Mesothelial cell of epicardium (in vitro differentiated cells): Measurements from ENCODE around the gene WRAP73. TPM values are rescaled to one million over a fixed set of nuclear protein-coding genes. Genes with fewer than 3 reads are reported as not detected.

Source experiments
- DNase-seq, 2 experiments: peaks; one replicate each; pipeline ENCODE4 v3.0.0; 2021; ENCODE audit warnings: low spot score in 2 of 2; ENCODE audit not compliant: unreplicated experiment in 2 of 2
- H3K27ac Mint-ChIP-seq: 2 replicates; pipeline ENCODE4 v1.8.0; 2021; ENCODE audit warnings: mixed read lengths
- H3K27me3 Mint-ChIP-seq: 2 replicates; pipeline ENCODE4 v1.8.0; 2021; ENCODE audit warnings: low read depth, mixed read lengths
- H3K36me3 Mint-ChIP-seq: 2 replicates; pipeline ENCODE4 v1.8.0; 2021; ENCODE audit warnings: mixed read lengths
- H3K4me1 Mint-ChIP-seq: 2 replicates; pipeline ENCODE4 v1.8.0; 2021; ENCODE audit warnings: mixed read lengths
- H3K4me3 Mint-ChIP-seq: 2 replicates; pipeline ENCODE4 v1.8.0; 2021; ENCODE audit warnings: mild to moderate bottlenecking, moderate library complexity, mixed read lengths
- H3K9me3 Mint-ChIP-seq: 2 replicates; pipeline ENCODE4 v1.8.0; 2021; ENCODE audit warnings: mixed read lengths
- CTCF ChIP-seq: fragments of 200-600 bp; sonication (generic); IDR thresholded peaks from one replicate; pipeline ENCODE4 v1.5.0; 2021; ENCODE audit warnings: antibody characterized with exemption; ENCODE audit not compliant: unreplicated experiment
- total RNA-seq: library from RNA; stranded (reverse); gene quantifications from 3 replicates; pipeline ENCODE4 v1.2.1, GENCODE V29; 2021

The WRAP73 gene
- total RNA-seq, 1 donor from 2014 or later, result 20.8 TPM

DNA sequence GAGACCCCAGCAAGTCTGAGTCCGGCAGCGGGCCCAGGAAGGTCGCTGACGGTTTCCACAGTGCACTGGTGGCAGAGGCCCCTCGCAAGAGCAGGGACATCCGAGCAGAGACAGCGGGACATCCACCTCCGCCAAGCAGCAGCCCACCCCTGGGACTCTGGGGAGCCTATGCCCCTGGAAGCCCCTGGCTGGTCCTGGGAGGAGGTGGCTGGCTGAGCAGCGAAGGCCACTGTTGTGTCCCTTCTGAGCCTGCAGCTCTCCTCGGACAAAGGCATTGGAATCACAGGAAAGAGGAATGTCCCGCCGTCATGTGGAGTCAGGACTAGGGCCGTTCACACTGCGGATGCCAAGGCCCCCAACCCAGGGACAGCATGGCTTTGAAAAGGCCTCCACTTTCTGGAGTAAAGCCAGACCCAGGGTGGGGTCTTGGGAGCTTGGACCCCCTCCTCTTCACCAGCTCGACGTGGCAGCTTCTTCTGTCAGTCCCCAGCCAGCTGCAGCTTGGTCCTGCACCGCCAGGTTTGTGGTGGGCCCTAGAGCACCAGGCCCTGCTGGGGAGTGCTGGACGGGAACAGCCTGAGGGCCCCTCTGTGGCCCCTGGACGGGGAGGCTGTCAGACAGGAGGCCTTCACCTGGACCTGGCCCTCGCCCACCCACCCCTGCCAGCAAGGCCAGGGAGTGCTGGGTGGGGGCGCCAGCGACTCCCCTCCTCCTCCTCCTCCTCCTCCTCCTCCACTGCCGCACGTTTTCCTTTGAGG, 40.0 kb downstream of the WRAP73 start:
- no peaks in the 10 kb centered on the region for H3K27me3 Mint-ChIP-seq
- H3K9me3 Mint-ChIP-seq, result no peaks in the 10 kb centered on the region
- no peak for TF ChIP-seq CTCF
- no peak for DNase-seq
- H3K4me3 Mint-ChIP-seq, result peak overlapping the region; percentile 92
- H3K4me1 Mint-ChIP-seq, result peaks cover 60% of the 10 kb centered on the region
- H3K36me3 Mint-ChIP-seq, result no peaks in the 10 kb centered on the region
- peak overlapping the region; percentile 97 for H3K27ac Mint-ChIP-seq

GRCh38 chr1:3609016-3609768, 40.7 kb downstream of the WRAP73 start:
- H3K9me3 Mint-ChIP-seq, result no peaks in the 10 kb centered on the region
- H3K36me3 Mint-ChIP-seq, result no peaks in the 10 kb centered on the region
- peaks cover 52% of the 10 kb centered on the region for H3K4me1 Mint-ChIP-seq
- no peaks in the 10 kb centered on the region for H3K27me3 Mint-ChIP-seq
- H3K4me3 Mint-ChIP-seq, result peak overlapping the region; percentile 92
- TF ChIP-seq CTCF, result no peak
- peak overlapping the region; percentile 84 for H3K27ac Mint-ChIP-seq
- DNase-seq, result no peak

DNA sequence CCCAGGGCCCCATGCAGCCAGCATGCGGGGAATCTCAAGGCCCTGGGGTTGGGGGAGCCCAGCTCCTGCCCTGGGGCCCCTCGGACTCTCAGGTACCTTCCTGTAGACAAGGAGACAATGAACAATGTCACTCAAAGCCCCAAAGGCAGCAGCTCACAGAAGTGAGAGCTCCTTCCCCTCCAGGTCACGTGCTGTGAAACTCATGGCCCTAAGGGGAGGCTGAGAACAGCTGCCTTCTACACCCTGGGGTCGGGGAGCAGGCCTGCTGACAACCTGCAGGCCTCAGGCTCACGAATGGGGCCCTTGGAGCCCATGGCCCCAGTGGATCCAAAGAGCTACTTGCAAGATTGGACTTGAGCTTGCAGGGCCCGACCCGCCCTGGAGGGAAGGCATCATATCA, 41.7 kb downstream of the WRAP73 start:
- Mint-ChIP-seq H3K9me3 (no peaks in the 10 kb centered on the region), H3K27ac (no peak overlapping the region), H3K27me3 (no peaks in the 10 kb centered on the region), H3K36me3 (no peaks in the 10 kb centered on the region), H3K4me3 (peak overlapping the region; percentile 92), H3K4me1 (peaks cover 42% of the 10 kb centered on the region)
- no peak for TF ChIP-seq CTCF
- DNase-seq, result no peak

DNA sequence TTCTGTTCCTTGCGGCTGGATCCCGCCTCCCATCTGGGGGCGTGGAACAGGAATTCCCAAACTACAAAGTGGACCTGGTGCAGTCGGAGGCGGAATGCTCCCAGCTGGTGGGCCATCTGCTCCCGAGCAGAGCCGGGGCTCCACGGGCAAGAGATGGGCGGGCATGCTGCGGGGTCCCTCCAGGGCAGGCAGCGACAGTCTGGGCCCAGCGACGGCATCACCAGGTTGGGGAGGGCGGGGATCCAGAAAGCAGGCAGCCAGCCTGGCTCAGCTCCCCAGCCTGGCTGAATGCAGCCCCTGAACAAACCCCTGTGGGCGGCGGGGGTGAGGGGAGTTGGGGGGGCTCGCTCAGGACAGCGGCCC, 42.2 kb downstream of the WRAP73 start:
- no peaks in the 10 kb centered on the region for H3K36me3 Mint-ChIP-seq
- H3K4me3 Mint-ChIP-seq, result no peak overlapping the region

More for the DNA sequence above, 42.2 kb downstream of the WRAP73 start:
- no peaks in the 10 kb centered on the region for H3K9me3 Mint-ChIP-seq
- no peak for DNase-seq
- no peaks in the 10 kb centered on the region for H3K27me3 Mint-ChIP-seq
- peaks cover 37% of the 10 kb centered on the region for H3K4me1 Mint-ChIP-seq
- no peak overlapping the region for H3K27ac Mint-ChIP-seq
- TF ChIP-seq CTCF, result no peak
